ENCODE measurements around the gene SSC5D. TPM values are rescaled to one million over a fixed set of nuclear protein-coding genes. Genes with fewer than 3 reads are reported as not detected.

SSC5D gene
- polyA plus RNA-seq, 2 donors, result 0.92 to 1.0 TPM

- Histone ChIP-seq H3K4me1 (ENCODE audit: control insufficient read depth in 2 of 2, insufficient read depth in 2 of 2, low read length in 1 of 2) (peaks cover 0 to 2% of the 10 kb centered on the region in 2 donors), H3K4me3 (ENCODE audit: low read depth in 1 of 2, low read length in 2 of 2) (no peak overlapping the region), H3K9me3 (ENCODE audit: control insufficient read depth in 2 of 2, insufficient read depth in 1 of 2, low read depth in 1 of 2, low read length in 1 of 2) (no peaks in the 10 kb centered on the region), H3K27ac (ENCODE audit: low read depth in 2 of 2, low read length in 1 of 2) (no peak overlapping the region), H3K36me3 (ENCODE audit: control insufficient read depth in 2 of 2, insufficient read depth in 2 of 2, low read length in 1 of 2) (no peaks in the 10 kb centered on the region), H3K27me3 (ENCODE audit: control insufficient read depth in 1 of 2, insufficient read depth in 2 of 2, low read length in 2 of 2) (no peaks in the 10 kb centered on the region)
- WGBS, 2 donors, result 47 to 57% methylated on average over 10 of the region's 10 CpGs
These were observed 52.4 kb downstream of the SSC5D start for GRCh38 chr19:55540619-55541018.

GRCh38 chr19:55541091-55541490 is 52.9 kb downstream of the SSC5D start:
- Histone ChIP-seq H3K4me3 (ENCODE audit: low read depth in 1 of 2, low read length in 2 of 2) (no peak overlapping the region), H3K36me3 (ENCODE audit: control insufficient read depth in 2 of 2, insufficient read depth in 2 of 2, low read length in 1 of 2) (no peaks in the 10 kb centered on the region), H3K9me3 (ENCODE audit: control insufficient read depth in 2 of 2, insufficient read depth in 1 of 2, low read depth in 1 of 2, low read length in 1 of 2) (no peaks in the 10 kb centered on the region), H3K4me1 (ENCODE audit: control insufficient read depth in 2 of 2, insufficient read depth in 2 of 2, low read length in 1 of 2) (peaks cover 0 to 3% of the 10 kb centered on the region in 2 donors), H3K27me3 (ENCODE audit: control insufficient read depth in 1 of 2, insufficient read depth in 2 of 2, low read length in 2 of 2) (no peaks in the 10 kb centered on the region), H3K27ac (ENCODE audit: low read depth in 2 of 2, low read length in 1 of 2) (no peak overlapping the region)
- WGBS, 2 donors, result 81 to 83% methylated on average over 19 of the region's 19 CpGs

GRCh38 chr19:55542292-55542855 is 54.1 kb downstream of the SSC5D start:
- H3K4me1 ChIP-seq (ENCODE audit: control insufficient read depth in 2 of 2, insufficient read depth in 2 of 2, low read length in 1 of 2), result peaks cover 5% of the 10 kb centered on the region in 2 donors
- H3K27ac ChIP-seq (ENCODE audit: low read depth in 2 of 2, low read length in 1 of 2), result no peak overlapping the region
- no peaks in the 10 kb centered on the region for H3K36me3 ChIP-seq (ENCODE audit: control insufficient read depth in 2 of 2, insufficient read depth in 2 of 2, low read length in 1 of 2)
- no peak overlapping the region for H3K4me3 ChIP-seq (ENCODE audit: low read depth in 1 of 2, low read length in 2 of 2)
- H3K27me3 ChIP-seq (ENCODE audit: control insufficient read depth in 1 of 2, insufficient read depth in 2 of 2, low read length in 2 of 2), result no peaks in the 10 kb centered on the region
- no peaks in the 10 kb centered on the region for H3K9me3 ChIP-seq (ENCODE audit: control insufficient read depth in 2 of 2, insufficient read depth in 1 of 2, low read depth in 1 of 2, low read length in 1 of 2)
- WGBS, 2 donors, result 86 to 88% methylated on average over 7 of the region's 7 CpGs

- WGBS, 2 donors, result 66 to 72% methylated on average over 5 of the region's 5 CpGs
- no peak overlapping the region for H3K27ac ChIP-seq (ENCODE audit: low read depth in 2 of 2, low read length in 1 of 2)
These were observed 55.3 kb downstream of the SSC5D start for GRCh38 chr19:55543567-55543966.

GRCh38 chr19:55544014-55544413 is 55.8 kb downstream of the SSC5D start:
- Histone ChIP-seq H3K4me3 (ENCODE audit: low read depth in 1 of 2, low read length in 2 of 2) (no peak overlapping the region), H3K4me1 (ENCODE audit: control insufficient read depth in 2 of 2, insufficient read depth in 2 of 2, low read length in 1 of 2) (peaks cover 5% of the 10 kb centered on the region in 2 donors), H3K9me3 (ENCODE audit: control insufficient read depth in 2 of 2, insufficient read depth in 1 of 2, low read depth in 1 of 2, low read length in 1 of 2) (no peaks in the 10 kb centered on the region), H3K36me3 (ENCODE audit: control insufficient read depth in 2 of 2, insufficient read depth in 2 of 2, low read length in 1 of 2) (no peaks in the 10 kb centered on the region), H3K27ac (ENCODE audit: low read depth in 2 of 2, low read length in 1 of 2) (no peak overlapping the region), H3K27me3 (ENCODE audit: control insufficient read depth in 1 of 2, insufficient read depth in 2 of 2, low read length in 2 of 2) (no peaks in the 10 kb centered on the region)
- 82% methylated on average over 15 of the region's 15 CpGs for WGBS, 2 donors

More at GRCh38 chr19:55543567-55543966, 55.3 kb downstream of the SSC5D start:
- Histone ChIP-seq H3K36me3 (ENCODE audit: control insufficient read depth in 2 of 2, insufficient read depth in 2 of 2, low read length in 1 of 2) (no peaks in the 10 kb centered on the region), H3K9me3 (ENCODE audit: control insufficient read depth in 2 of 2, insufficient read depth in 1 of 2, low read depth in 1 of 2, low read length in 1 of 2) (no peaks in the 10 kb centered on the region), H3K4me1 (ENCODE audit: control insufficient read depth in 2 of 2, insufficient read depth in 2 of 2, low read length in 1 of 2) (peaks cover 5% of the 10 kb centered on the region in 2 donors), H3K27me3 (ENCODE audit: control insufficient read depth in 1 of 2, insufficient read depth in 2 of 2, low read length in 2 of 2) (no peaks in the 10 kb centered on the region), H3K4me3 (ENCODE audit: low read depth in 1 of 2, low read length in 2 of 2) (no peak overlapping the region)

GRCh38 chr19:55544776-55545439 is 56.7 kb downstream of the SSC5D start:
- H3K36me3 ChIP-seq (ENCODE audit: control insufficient read depth in 2 of 2, insufficient read depth in 2 of 2, low read length in 1 of 2), result no peaks in the 10 kb centered on the region
- H3K9me3 ChIP-seq (ENCODE audit: control insufficient read depth in 2 of 2, insufficient read depth in 1 of 2, low read depth in 1 of 2, low read length in 1 of 2), result no peaks in the 10 kb centered on the region
- peaks cover 0 to 1% of the 10 kb centered on the region in 2 donors for H3K27me3 ChIP-seq (ENCODE audit: control insufficient read depth in 1 of 2, insufficient read depth in 2 of 2, low read length in 2 of 2)
- WGBS, 2 donors, result 63 to 71% methylated on average over 22 to 23 of the region's 23 CpGs
- no peak overlapping the region for H3K27ac ChIP-seq (ENCODE audit: low read depth in 2 of 2, low read length in 1 of 2)
- peaks cover 5 to 6% of the 10 kb centered on the region in 2 donors for H3K4me1 ChIP-seq (ENCODE audit: control insufficient read depth in 2 of 2, insufficient read depth in 2 of 2, low read length in 1 of 2)
- H3K4me3 ChIP-seq (ENCODE audit: low read depth in 1 of 2, low read length in 2 of 2), result no peak overlapping the region

GRCh38 chr19:55545443-55545842 is 57.2 kb downstream of the SSC5D start, which contains the start of gene SBK3:
Gene SBK3 (minus strand): TSS chr19:55545543. CDS start chr19:55545543, 0 bp downstream.
- 81 to 85% methylated on average over 10 of the region's 10 CpGs for WGBS, 2 donors
- Histone ChIP-seq H3K4me1 (ENCODE audit: control insufficient read depth in 2 of 2, insufficient read depth in 2 of 2, low read length in 1 of 2) (peaks cover 5 to 8% of the 10 kb centered on the region in 2 donors), H3K9me3 (ENCODE audit: control insufficient read depth in 2 of 2, insufficient read depth in 1 of 2, low read depth in 1 of 2, low read length in 1 of 2) (no peaks in the 10 kb centered on the region), H3K36me3 (ENCODE audit: control insufficient read depth in 2 of 2, insufficient read depth in 2 of 2, low read length in 1 of 2) (no peaks in the 10 kb centered on the region), H3K27me3 (ENCODE audit: control insufficient read depth in 1 of 2, insufficient read depth in 2 of 2, low read length in 2 of 2) (peaks cover 0 to 4% of the 10 kb centered on the region in 2 donors), H3K27ac (ENCODE audit: low read depth in 2 of 2, low read length in 1 of 2) (no peak within 1 kb of the TSS), H3K4me3 (ENCODE audit: low read depth in 1 of 2, low read length in 2 of 2) (no peak within 1 kb of the TSS)

- H3K4me3 ChIP-seq (ENCODE audit: low read depth in 1 of 2, low read length in 2 of 2), result no peak overlapping the region
- peaks cover 5 to 8% of the 10 kb centered on the region in 2 donors for H3K4me1 ChIP-seq (ENCODE audit: control insufficient read depth in 2 of 2, insufficient read depth in 2 of 2, low read length in 1 of 2)
- peaks cover 0 to 4% of the 10 kb centered on the region in 2 donors for H3K27me3 ChIP-seq (ENCODE audit: control insufficient read depth in 1 of 2, insufficient read depth in 2 of 2, low read length in 2 of 2)
- no peaks in the 10 kb centered on the region for H3K9me3 ChIP-seq (ENCODE audit: control insufficient read depth in 2 of 2, insufficient read depth in 1 of 2, low read depth in 1 of 2, low read length in 1 of 2)
- H3K27ac ChIP-seq (ENCODE audit: low read depth in 2 of 2, low read length in 1 of 2), result no peak overlapping the region
- WGBS, 2 donors, result 52 to 64% methylated on average over 11 of the region's 11 CpGs
- no peaks in the 10 kb centered on the region for H3K36me3 ChIP-seq (ENCODE audit: control insufficient read depth in 2 of 2, insufficient read depth in 2 of 2, low read length in 1 of 2)
These were observed 57.8 kb downstream of the SSC5D start for GRCh38 chr19:55546011-55546410.

GRCh38 chr19:55546822-55547614 is 58.8 kb downstream of the SSC5D start:
- no peaks in the 10 kb centered on the region for H3K36me3 ChIP-seq (ENCODE audit: control insufficient read depth in 2 of 2, insufficient read depth in 2 of 2, low read length in 1 of 2)
- H3K9me3 ChIP-seq (ENCODE audit: control insufficient read depth in 2 of 2, insufficient read depth in 1 of 2, low read depth in 1 of 2, low read length in 1 of 2), result no peaks in the 10 kb centered on the region
- 26 to 32% methylated on average over 17 of the region's 17 CpGs for WGBS, 2 donors
- peak overlapping the region; percentile 63 to 65 for H3K27ac ChIP-seq (ENCODE audit: low read depth in 2 of 2, low read length in 1 of 2)
- H3K4me3 ChIP-seq (ENCODE audit: low read depth in 1 of 2, low read length in 2 of 2), result no peak overlapping the region
- peaks cover 0 to 4% of the 10 kb centered on the region in 2 donors for H3K27me3 ChIP-seq (ENCODE audit: control insufficient read depth in 1 of 2, insufficient read depth in 2 of 2, low read length in 2 of 2)
- peaks cover 5 to 8% of the 10 kb centered on the region in 2 donors for H3K4me1 ChIP-seq (ENCODE audit: control insufficient read depth in 2 of 2, insufficient read depth in 2 of 2, low read length in 1 of 2)
